Prostate gland (tissue), 2 donors: Measurements from ENCODE around the gene TLE5.
A peak's percentile ranks its signal among the peaks of the same experiment; 100 is the strongest.

Experiments used
- CTCF ChIP-seq, 4 experiments: fragments of 200-600 bp in 2 of 4; fragments of 450-650 bp in 2 of 4; sonication (generic) in 2 of 4; IDR thresholded peaks; 1 replicate in 3 of 4; 2 replicates in 1 of 4; pipeline ENCODE4 v1.5.1; 2016 to 2019; ENCODE audit warnings: antibody characterized with exemption in 4 of 4, mild to moderate bottlenecking in 2 of 4, moderate library complexity in 2 of 4
- POLR2A ChIP-seq: fragments of 450-650 bp; IDR thresholded peaks from one replicate; pipeline ENCODE4 v1.6.1; 2016; ENCODE audit warnings: antibody characterized with exemption, mild to moderate bottlenecking
- POLR2AphosphoS5 ChIP-seq: sonication (generic); formaldehyde crosslinking; IDR thresholded peaks from one replicate; pipeline ENCODE4 v1.6.1; 2017; ENCODE audit warnings: antibody characterized with exemption

- TF ChIP-seq POLR2AphosphoS5 (peak; percentile 13), CTCF (IDR thresholded peaks at IDR 0.05) (no peak), POLR2A (no peak)
Observed at GRCh38 chr19:3034656-3035541, 27.4 kb downstream of the TLE5 start.
